Inflammatory macrophage (primary cell): ENCODE results near the gene FAM221A.
"Not testable (repeated sequence)": the region's sequence is repeated elsewhere in the genome, so short reads cannot be mapped to it uniquely, and the experiment has no call there.

Source experiments
- DNase-seq, 2 donors: peaks; one replicate each; pipeline ENCODE4 v3.0.0-alpha.2; 2020 to 2022

FAM221A gene

DNA sequence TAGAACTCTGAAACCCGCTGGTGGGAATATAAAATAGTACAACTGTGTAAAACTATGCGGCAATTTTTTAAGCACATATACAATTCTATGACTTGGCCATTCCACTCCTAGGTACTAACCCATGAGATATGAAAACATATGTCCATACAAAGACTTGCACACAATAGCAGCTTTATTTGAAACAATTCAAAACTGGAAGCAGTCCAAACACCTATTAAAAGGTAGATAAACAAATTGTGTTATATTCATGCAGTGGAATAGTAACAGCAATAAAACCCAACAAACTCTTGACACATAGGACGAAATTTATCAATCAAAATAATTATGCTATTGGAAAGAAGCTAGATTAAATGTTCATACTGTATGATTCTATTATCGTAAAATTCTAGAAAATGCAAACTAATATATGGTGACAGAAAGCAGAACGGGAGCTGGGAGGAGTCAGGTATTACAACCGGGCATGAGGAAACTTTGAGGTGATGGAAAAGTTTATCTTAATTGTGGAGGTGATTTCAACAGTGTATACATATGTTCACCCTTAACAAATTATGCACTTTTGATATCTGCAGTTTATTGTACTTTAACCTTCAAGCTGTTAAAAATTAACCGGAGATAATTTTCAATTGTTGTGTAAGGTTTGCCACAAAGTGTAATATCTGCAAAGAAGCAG is 29.2 kb downstream of the FAM221A start:
- DNase-seq = no peak

DNA sequence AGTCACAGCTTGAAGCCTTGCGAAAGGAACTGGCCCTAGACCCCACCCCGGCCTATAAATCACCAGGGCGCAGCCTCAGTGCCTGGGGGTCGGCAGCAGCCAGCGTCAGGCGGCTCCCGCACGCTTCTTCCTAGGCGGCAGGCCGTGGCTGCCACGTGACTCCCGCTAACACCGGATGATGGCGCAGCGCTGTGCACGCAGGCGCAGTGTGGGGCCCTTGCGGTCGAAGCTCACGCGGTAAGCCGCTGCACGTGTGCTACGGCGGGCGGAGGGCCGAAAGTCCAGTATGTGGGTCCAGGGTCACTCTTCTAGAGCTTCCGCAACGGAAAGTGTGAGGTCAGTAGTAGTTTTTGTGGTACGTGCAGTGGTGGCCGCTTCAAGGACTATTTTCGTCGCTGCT is 30.0 kb downstream of the FAM221A start, which contains the start of gene STK31:
TSS of gene STK31 (plus strand) at position 220 of the 400 bp plus-strand sequence. CDS start at position 287, 67 bp downstream.
- no peak for DNase-seq

DNA sequence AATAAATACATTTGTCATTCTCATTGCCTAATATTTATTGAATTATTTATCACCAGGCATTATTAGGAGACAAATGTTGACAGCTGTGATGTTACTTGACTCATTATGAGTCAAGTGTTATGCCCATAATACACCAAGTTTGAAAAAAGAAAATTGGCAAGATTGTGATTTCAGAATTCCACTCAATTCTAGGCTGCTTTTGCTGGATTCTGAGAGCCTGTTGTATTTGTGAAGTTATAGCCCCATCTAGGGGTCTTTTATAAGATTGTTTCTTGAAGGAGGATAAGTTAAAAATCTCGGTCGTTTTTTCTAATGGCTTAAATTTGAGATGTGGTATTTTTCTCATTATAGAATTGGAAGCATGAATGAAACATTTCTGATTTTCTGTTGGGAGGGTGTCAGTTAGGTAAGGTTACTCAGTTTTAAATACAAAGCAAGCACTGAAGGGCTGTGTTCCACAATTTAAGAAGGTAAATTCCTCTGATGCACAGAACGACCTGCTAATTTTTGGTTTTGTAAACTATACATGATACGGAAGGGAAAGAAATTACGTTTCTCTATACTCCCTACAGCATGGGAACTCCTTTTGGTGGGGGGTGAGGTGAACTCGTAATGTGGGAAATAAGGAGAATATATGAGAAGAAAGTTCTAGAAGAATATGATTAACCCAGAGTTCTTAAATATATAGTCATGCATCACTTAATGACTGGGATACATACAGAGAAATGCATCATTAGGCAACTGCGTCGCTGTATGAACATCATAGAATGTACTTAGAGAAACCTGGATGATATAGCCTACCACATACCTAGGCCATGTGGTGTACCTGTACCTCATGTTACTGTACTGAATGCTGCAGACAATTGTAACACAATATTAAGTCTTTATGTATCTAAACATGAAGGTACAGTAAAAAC is 32.6 kb downstream of the FAM221A start:
- peak; percentile 48 to 51 for DNase-seq

DNA sequence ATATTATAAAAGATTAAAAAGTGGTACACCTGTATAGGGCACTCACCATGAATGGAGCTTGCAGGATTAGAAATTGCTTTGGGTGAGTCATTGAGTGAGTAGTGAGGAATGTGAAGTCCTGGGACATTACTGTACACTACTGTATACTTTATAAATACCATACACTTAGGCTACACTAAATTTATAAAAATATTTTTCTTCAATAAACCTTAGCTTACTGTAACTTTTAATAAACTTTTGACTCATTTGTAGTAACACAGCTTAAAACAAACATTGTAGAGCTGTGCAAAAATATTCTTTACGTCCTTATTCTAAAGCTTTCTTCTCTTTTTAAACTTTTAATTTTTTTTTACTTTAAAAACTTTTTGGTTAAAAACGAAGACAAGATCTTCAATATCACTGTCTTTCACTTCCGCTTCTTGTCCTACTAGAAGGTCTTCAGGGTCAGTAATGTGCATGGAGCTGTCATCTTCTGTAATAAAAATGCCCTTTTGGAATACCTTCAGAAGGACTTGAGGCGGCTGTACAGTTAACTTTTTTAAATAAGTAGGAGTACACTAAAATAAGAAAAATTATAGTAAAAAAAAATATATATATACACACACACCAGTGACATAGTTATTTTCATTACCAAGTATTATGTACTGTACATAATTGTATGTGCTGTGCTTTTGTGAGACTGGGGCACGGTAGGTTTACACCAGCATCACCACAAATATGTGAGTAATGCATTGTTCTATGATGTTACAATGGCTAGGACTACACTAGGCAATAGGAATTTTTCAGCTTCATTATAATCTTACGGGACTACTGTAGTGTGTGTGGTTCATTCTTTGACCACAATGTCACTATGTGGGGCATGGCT is 33.5 kb downstream of the FAM221A start:
- DNase-seq = no peak

DNA sequence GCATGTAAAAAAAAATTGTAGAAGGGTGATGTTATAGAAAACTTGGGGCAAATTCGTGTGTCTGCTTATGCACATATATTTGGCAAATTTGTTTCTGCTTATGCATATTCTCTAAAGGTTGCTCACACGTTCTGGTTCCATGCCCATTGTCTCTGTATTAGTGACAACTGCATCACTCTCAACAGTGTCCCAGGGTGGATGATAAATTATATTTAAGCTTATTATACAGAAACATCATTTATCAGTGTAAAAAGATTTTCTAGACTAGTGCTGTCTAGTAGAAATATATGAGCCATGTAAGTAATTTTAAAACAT is 34.1 kb downstream of the FAM221A start:
- DNase-seq = no peak

DNA sequence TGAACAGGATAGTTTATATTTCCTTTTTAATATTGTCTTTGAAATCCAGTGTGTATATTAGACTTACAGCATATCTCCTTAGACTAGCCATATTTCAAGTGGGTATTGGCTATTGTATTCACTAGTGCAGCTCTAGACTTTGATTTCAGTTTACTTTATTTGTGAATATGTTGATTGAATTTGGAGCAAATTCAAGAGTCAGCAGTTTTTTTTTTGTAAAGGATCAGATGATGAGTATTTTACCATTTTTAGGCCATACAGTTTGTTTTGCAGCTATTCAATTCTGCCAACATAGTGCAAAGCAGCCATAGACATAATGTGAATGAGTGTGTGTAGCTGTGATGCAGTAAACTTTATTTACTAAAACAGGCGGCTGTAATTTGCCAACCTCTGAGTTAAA is 34.6 kb downstream of the FAM221A start:
- no peak for DNase-seq

DNA sequence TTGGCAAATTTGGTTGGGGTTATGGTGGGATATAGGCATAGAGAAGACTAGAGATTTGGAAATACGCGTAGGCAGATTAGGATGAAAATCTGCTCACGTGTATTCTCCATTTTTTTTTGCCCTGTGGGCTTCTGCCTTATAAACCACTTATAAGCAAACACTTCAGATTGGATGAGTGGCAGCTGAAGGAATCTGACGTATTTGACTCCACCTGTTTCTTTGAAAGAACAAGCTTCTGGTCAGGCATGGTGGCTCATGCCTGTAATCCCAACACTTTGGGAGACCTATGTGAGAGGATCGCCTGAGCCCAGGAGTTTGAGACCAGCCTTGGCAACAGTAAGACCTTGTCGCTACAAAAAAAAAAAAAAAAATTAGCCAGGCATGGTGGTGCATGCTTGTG is 35.1 kb downstream of the FAM221A start:
- DNase-seq = no peak

DNA sequence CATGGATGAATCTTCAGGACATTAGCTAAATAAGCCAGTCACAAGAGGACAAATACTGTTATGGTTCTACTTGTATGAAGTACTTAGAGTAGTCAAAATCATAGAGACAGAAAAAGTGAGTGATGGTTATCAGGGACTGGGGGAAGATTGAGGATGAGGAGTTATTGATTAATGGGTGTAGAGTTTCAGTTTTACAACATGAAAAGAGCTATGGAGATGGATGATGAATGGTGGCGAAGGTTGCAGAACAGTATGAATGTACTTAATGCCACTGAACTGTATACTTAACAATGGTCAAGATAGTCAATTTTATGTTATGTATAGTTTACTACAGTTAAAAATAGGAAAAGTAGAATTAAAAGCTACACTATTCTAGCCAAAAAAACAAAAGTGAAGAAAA is 37.8 kb downstream of the FAM221A start:
- DNase-seq = no peak

DNA sequence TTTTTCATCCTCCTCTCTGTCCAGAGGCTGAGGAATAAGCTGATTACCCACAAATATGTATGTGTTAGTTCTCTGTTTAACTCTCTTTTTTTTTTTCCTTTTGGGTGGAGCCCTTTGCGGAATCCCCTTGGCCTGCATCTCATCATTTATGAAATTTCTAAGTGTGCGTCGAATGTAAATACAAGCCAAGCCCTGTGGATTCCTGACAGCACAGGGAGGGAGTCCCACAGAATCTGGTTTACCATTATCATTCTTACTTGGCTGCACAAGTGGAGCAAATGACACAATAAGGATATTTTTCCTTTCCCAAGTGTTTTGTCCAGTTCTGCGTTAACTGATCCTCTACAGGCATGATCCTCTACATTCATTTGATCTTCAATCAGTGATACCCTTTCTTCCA is 41.5 kb downstream of the FAM221A start:
- no peak for DNase-seq

DNA sequence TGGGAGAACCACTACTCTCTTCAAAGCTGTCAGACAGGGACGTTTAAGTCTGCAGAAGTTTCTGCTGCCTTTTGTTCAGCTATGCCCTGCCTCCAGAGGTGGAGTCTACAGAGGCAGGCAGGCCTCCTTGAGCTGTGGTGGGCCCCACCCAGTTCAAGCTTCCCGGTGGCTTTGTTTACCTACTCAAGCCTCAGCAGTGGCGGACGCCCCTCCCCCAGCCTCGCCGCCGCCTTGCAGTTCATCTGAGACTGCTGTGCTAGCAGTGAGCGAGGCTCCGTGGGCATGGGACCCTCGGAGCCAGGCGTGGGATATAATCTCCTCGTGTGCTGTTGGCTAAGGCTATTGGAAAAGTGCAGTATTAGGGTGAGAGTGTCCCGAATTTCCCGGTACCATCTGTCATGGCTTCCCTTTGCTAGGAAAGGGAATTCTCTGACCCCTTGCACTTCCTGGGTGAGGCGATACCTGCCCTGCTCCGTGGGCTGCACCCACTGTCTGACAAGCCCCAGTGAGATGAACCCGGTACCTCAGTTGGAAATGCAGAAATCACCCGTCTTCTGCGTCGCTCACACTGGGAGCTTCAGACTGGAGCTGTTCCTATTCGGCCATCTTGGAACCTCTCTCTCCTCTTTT is 42.7 kb downstream of the FAM221A start:
- DNase-seq = not testable (repeated sequence)

DNA sequence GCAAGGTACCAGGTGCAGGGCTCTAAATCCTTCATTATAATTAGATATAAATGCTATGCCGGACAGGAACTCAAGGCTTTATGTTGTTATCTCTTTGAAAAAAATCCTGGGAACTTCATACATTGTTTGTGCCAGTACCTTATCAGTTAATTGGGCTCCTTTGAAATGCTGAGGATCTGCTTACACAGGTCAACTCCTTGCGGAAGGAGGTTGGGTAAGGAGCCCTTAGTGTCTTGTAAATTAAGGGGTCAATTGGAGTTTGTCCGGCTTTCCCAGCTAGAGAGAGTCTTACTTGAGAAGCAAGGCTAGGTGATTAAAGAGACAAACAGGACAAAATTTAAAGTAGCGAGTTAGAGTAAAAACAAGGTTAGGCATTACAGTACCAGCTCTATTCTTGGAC is 44.1 kb downstream of the FAM221A start:
- DNase-seq = not testable (repeated sequence)

DNA sequence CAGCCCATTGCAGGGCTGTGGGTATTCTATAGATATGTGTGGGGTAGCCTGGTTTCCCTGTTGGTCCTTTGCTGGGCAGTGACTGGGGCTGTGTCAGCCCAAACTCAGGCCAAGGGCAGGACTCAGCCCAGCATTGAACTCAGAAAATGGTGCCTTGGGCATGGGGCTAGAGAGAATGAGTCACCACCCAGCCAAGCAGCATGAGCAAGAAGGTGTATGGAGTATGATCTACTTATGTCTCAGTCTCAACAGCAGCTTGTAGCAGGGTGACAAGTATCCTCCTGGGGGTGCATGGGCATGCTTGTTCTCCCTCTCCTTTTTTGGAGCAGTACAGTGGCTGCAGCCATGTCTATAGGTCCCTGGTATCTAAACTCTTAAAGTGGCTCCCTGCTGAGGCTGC is 62.1 kb downstream of the FAM221A start:
- DNase-seq = no peak

DNA sequence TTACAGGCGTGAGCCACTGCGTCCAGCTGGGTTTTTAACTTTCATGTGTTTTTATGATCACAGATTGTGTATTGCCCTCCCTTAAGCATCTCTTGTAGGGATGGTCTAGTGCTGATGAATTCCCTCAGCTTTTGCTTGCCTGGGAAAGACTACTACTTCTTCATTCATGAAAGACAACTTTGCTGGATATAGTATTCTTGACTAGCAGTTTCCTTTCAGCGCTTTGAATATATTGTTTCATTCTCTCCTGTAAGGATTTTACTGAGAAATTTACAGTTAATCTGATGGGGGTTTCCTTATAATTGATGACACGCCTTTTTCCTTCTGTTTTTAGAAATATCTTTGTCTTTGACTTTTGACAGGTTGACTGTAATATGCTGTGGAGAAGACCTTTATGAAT is 63.2 kb downstream of the FAM221A start:
- DNase-seq = no peak

DNA sequence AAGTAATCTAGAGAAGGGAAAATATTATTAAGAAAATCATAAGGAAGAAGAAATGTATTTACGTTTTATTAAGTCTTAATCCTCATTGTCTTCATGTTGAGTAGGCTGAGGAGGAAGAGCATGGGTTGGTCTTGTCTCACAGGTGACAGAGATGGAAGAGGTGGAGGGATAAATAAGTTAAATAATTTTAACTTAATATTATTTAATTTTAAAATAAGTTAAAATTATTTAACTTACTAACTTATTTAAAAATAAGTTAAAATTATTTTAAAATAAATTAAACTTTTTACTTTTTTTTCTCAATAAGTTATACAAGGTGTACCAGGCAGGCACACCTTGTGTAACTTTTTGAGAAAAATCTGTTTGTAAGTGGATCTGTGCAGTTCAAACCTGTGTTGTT is 66.6 kb downstream of the FAM221A start:
- no peak for DNase-seq

DNA sequence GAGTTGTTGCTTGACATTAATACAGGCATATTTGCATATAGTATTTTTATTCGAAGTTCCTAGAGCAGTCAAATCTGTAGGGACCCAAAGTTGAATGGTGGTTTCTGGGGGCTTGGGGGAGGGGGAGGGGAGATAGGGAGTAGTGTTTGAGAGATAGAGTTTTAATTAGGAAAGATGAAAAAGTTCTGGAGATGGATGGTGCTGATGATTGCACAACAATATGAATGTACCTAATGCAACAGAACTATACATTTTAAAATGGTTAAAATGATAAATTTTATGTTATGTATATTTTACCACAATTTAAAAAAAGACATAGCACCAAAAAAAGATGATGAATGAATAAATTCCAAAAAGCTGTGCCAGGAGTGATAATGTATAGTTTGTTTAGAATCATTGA is 71.9 kb downstream of the FAM221A start:
- no peak for DNase-seq
